Mucosa of gallbladder (tissue), 1 donor: ENCODE results near the gene PACRG. TPM values are rescaled to one million over a fixed set of nuclear protein-coding genes. Genes with fewer than 3 reads are reported as not detected.

Experiments used
- DNase-seq: peaks from one replicate; pipeline ENCODE4 v3.0.0-alpha.2; 2020; ENCODE audit warnings: low spot score
- total RNA-seq: library from RNA; stranded (reverse); gene quantifications from one replicate; pipeline ENCODE4 v1.2.1, GENCODE V29; 2021
- donor health status: DM: no; HTN: no; CAD: no.

The PACRG gene
- total RNA-seq, 1 donor from 2014 or later = 3.2 TPM

GRCh38 chr6:162710419-162710818 lies 17.4 kb upstream of the PACRG start:
- no peak for DNase-seq

- no peak for DNase-seq
Measured at GRCh38 chr6:162710936-162711335, 16.8 kb upstream of the PACRG start.

GRCh38 chr6:162711376-162711775 lies 16.4 kb upstream of the PACRG start:
- no peak for DNase-seq

- no peak for DNase-seq
Measured at GRCh38 chr6:162712694-162713093, 15.1 kb upstream of the PACRG start.

GRCh38 chr6:162713974-162714780 lies 13.6 kb upstream of the PACRG start:
- no peak for DNase-seq

- no peak for DNase-seq
Measured at GRCh38 chr6:162715601-162716000, 12.2 kb upstream of the PACRG start.

GRCh38 chr6:162719528-162719927 lies 8.2 kb upstream of the PACRG start:
- DNase-seq = no peak

- no peak for DNase-seq
Measured at GRCh38 chr6:162721404-162721687, 6.4 kb upstream of the PACRG start.

GRCh38 chr6:162722226-162722625 lies 5.5 kb upstream of the PACRG start:
- no peak for DNase-seq

- DNase-seq = no peak
Measured at GRCh38 chr6:162722633-162723032, 5.1 kb upstream of the PACRG start.

- no peak for DNase-seq
Measured at GRCh38 chr6:162726947-162727321, 840 bp upstream of the PACRG start.

- DNase-seq = no peak
Measured at GRCh38 chr6:162728197-162728596, 423 bp downstream of the PACRG start.

GRCh38 chr6:162728706-162729105 lies 932 bp downstream of the PACRG start:
- DNase-seq = no peak

- no peak for DNase-seq
Measured at GRCh38 chr6:162730502-162730901, 2.7 kb downstream of the PACRG start.

GRCh38 chr6:162733489-162733888 lies 5.7 kb downstream of the PACRG start:
- no peak for DNase-seq

GRCh38 chr6:162736961-162737360 lies 9.2 kb downstream of the PACRG start:
- DNase-seq = no peak

- no peak for DNase-seq
Measured at GRCh38 chr6:162750776-162751175, 23.0 kb downstream of the PACRG start.

- no peak for DNase-seq
Measured at GRCh38 chr6:162751211-162751859, 23.6 kb downstream of the PACRG start.

GRCh38 chr6:162753775-162754174 lies 26.0 kb downstream of the PACRG start:
- DNase-seq = no peak

- no peak for DNase-seq
Measured at GRCh38 chr6:162770136-162770535, 42.4 kb downstream of the PACRG start.

- no peak for DNase-seq
Measured at GRCh38 chr6:162770955-162771354, 43.2 kb downstream of the PACRG start.

- no peak for DNase-seq
Measured at GRCh38 chr6:162772466-162772865, 44.7 kb downstream of the PACRG start.

- no peak for DNase-seq
Measured at GRCh38 chr6:162773996-162774395, 46.2 kb downstream of the PACRG start.

- DNase-seq = no peak
Measured at GRCh38 chr6:162777091-162777490, 49.3 kb downstream of the PACRG start.
